GM23338 (cell line): ENCODE measurements around the gene TXNDC17. TPM values are rescaled to one million over a fixed set of nuclear protein-coding genes. Genes with fewer than 3 reads are reported as not detected.

Experiments used
- ATAC-seq: fragments of 200-7000 bp; cut with Tn5 transposase; 3 replicates; pipeline ENCODE4 v1.9.1; 2020
- DNase-seq: peaks from one replicate; pipeline ENCODE4 v3.0.0-alpha.2; 2015; ENCODE audit warnings: low spot score
- H2AFZ ChIP-seq: fragments of 200-600 bp; sonication (generic); 2 replicates; pipeline ENCODE4 v1.8.0; 2016; ENCODE audit warnings: antibody characterized with exemption, mild to moderate bottlenecking, moderate library complexity
- H3F3A ChIP-seq: fragments of 200-600 bp; sonication (generic); replicated peaks from 2 replicates; pipeline ENCODE4 v1.8.0; 2017; ENCODE audit warnings: antibody characterized with exemption, mixed run types, low read depth
- H3K27ac ChIP-seq: fragments of 200-600 bp; sonication (generic); 2 replicates; pipeline ENCODE4 v1.6.1; 2016; ENCODE audit warnings: low read depth
- H3K27me3 ChIP-seq: fragments of 200-600 bp; sonication (generic); 2 replicates; pipeline ENCODE4 v1.8.0; 2016; ENCODE audit warnings: mild to moderate bottlenecking, mixed run types, moderate library complexity; ENCODE audit not compliant: insufficient read depth
- H3K36me3 ChIP-seq: fragments of 200-600 bp; sonication (generic); 2 replicates; pipeline ENCODE4 v1.8.0; 2016; ENCODE audit warnings: mild to moderate bottlenecking; ENCODE audit not compliant: insufficient read depth
- H3K4me1 ChIP-seq: fragments of 200-600 bp; sonication (generic); 2 replicates; pipeline ENCODE4 v1.8.0; 2016; ENCODE audit warnings: mild to moderate bottlenecking, moderate library complexity; ENCODE audit not compliant: insufficient read depth
- H3K4me2 ChIP-seq: fragments of 200-600 bp; sonication (generic); 2 replicates; pipeline ENCODE4 v1.7.1; 2017; ENCODE audit warnings: mixed run types
- H3K4me3 ChIP-seq: fragments of 200-600 bp; sonication (generic); 2 replicates; pipeline ENCODE4 v1.6.1; 2016; ENCODE audit warnings: mixed run types
- H3K79me2 ChIP-seq: fragments of 200-600 bp; sonication (generic); replicated peaks from 2 replicates; pipeline ENCODE4 v1.8.0; 2017; ENCODE audit warnings: mild to moderate bottlenecking; ENCODE audit not compliant: insufficient read depth
- H3K9me2 ChIP-seq: fragments of 200-600 bp; sonication (generic); 2 replicates; pipeline ENCODE4 v1.8.0; 2017; ENCODE audit not compliant: insufficient read depth
- H4K20me1 ChIP-seq: fragments of 200-600 bp; sonication (generic); replicated peaks from 2 replicates; pipeline ENCODE4 v1.8.0; 2017; ENCODE audit warnings: mild to moderate bottlenecking; ENCODE audit not compliant: insufficient read depth
- H3K27ac Mint-ChIP-seq: 2 replicates; pipeline ENCODE4 v1.8.0; 2020; ENCODE audit warnings: inconsistent platforms, mild to moderate bottlenecking, moderate library complexity, mixed read lengths
- H3K27me3 Mint-ChIP-seq: 3 replicates; pipeline ENCODE4 v1.8.0; 2022; ENCODE audit warnings: low read depth, mild to moderate bottlenecking, moderate library complexity, mixed read lengths, inconsistent platforms; ENCODE audit not compliant: insufficient read depth, poor library complexity
- H3K36me3 Mint-ChIP-seq: 3 replicates; pipeline ENCODE4 v1.8.0; 2021; ENCODE audit warnings: low read depth, mild to moderate bottlenecking, inconsistent platforms, moderate library complexity, mixed read lengths
- H3K4me1 Mint-ChIP-seq: 3 replicates; pipeline ENCODE4 v1.8.0; 2020; ENCODE audit warnings: mild to moderate bottlenecking, inconsistent platforms, mixed read lengths
- H3K4me3 Mint-ChIP-seq: 3 replicates; pipeline ENCODE4 v1.8.0; 2021; ENCODE audit warnings: moderate library complexity, mild to moderate bottlenecking, inconsistent platforms, mixed read lengths
- H3K9me3 Mint-ChIP-seq: 3 replicates; pipeline ENCODE4 v1.8.0; 2020; ENCODE audit warnings: moderate library complexity, mild to moderate bottlenecking, inconsistent platforms, mixed read lengths
- CREB1 ChIP-seq: fragments of 250-450 bp; sonication (Bioruptor Pico); IDR thresholded peaks from 2 replicates; pipeline ENCODE4 v1.5.0; 2020; ENCODE audit warnings: low read depth, mild to moderate bottlenecking, moderate library complexity
- CTCF ChIP-seq, 2 experiments: fragments of 200-600 bp in 1 of 2; sonication (generic) in 1 of 2; conservative IDR thresholded peaks; 2 replicates each; pipeline versions ENCODE4 v1.5.1 to v1.6.1; 2016 to 2017; ENCODE audit warnings: antibody characterized with exemption in 2 of 2, low read depth in 2 of 2, mild to moderate bottlenecking in 2 of 2, moderate library complexity in 1 of 2
- ETS1 ChIP-seq: IDR thresholded peaks from 2 replicates; pipeline ENCODE4 v1.6.1; 2016; ENCODE audit warnings: antibody characterized with exemption
- EZH2 ChIP-seq: fragments of 200-600 bp; sonication (generic); IDR thresholded peaks from one replicate; pipeline ENCODE4 v1.8.0; 2017; ENCODE audit warnings: antibody characterized with exemption, mild to moderate bottlenecking, low read depth; ENCODE audit not compliant: unreplicated experiment
- JUNB ChIP-seq: IDR thresholded peaks from one replicate; pipeline ENCODE4 v1.6.1; 2016; ENCODE audit warnings: antibody characterized with exemption; ENCODE audit not compliant: unreplicated experiment
- POLR2AphosphoS5 ChIP-seq: IDR thresholded peaks from 2 replicates; pipeline ENCODE4 v1.6.1; 2016; ENCODE audit warnings: antibody characterized with exemption, low read depth
- REST ChIP-seq: IDR thresholded peaks from one replicate; pipeline ENCODE4 v1.6.1; 2018; ENCODE audit warnings: antibody characterized with exemption; ENCODE audit not compliant: unreplicated experiment
- ZNF331 ChIP-seq: fragments of 250-450 bp; sonication (Bioruptor Pico); IDR thresholded peaks from 2 replicates; pipeline ENCODE4 v1.5.0; 2020; ENCODE audit warnings: low read depth, mild to moderate bottlenecking, moderate library complexity
- ZNF462 ChIP-seq: fragments of 250-450 bp; sonication (Bioruptor Pico); IDR thresholded peaks from 2 replicates; pipeline ENCODE4 v1.5.0; 2020; ENCODE audit warnings: mild to moderate bottlenecking, moderate library complexity
- polyA plus RNA-seq: library from polyadenylated mRNA; unstranded; fragments of >200 nt; fragmentation: Nextera tagmentation; extraction: Ambion mirVana; gene quantifications from 2 replicates; pipeline ENCODE4 v1.2.1, GENCODE V29; 2016
- total RNA-seq: library from RNA; depleted of rRNA; stranded (reverse); fragments of >200 nt; shearing (Covaris generic); gene quantifications from 2 replicates; pipeline ENCODE4 v1.2.3, GENCODE V29; 2014

The TXNDC17 gene
- total and polyA plus RNA-seq, 2 experiments from 2014 or later = 202 to 887 TPM

GRCh38 chr17:6679241-6679640 lies 38.4 kb downstream of the TXNDC17 start (continued):
- TF ChIP-seq REST = no peak
- TF ChIP-seq ETS1 = no peak
- TF ChIP-seq POLR2AphosphoS5 = no peak
- TF ChIP-seq ZNF331 = no peak
- TF ChIP-seq EZH2 = no peak

GRCh38 chr17:6681176-6681575 lies 40.3 kb downstream of the TXNDC17 start:
- no peak for ATAC-seq
- Mint-ChIP-seq H3K27me3 (peaks cover 2% of the 10 kb centered on the region), H3K27ac (no peak overlapping the region), H3K4me1 (peaks cover 5% of the 10 kb centered on the region; the same call in 1 of the 3 replicates), H3K36me3 (no peaks in the 10 kb centered on the region), H3K9me3 (no peaks in the 10 kb centered on the region; the same call in 2 of the 3 replicates), H3K4me3 (no peak overlapping the region)
- Histone ChIP-seq H3K27ac (no peak overlapping the region), H3K4me2 (no peak overlapping the region), H4K20me1 (no peaks in the 10 kb centered on the region), H2AFZ (no peak overlapping the region), H3F3A (no peaks in the 10 kb centered on the region), H3K4me1 (no peaks in the 10 kb centered on the region; the same call in 1 of the 2 replicates), H3K36me3 (no peaks in the 10 kb centered on the region), H3K4me3 (no peak overlapping the region), H3K27me3 (no peaks in the 10 kb centered on the region), H3K9me2 (no peaks in the 10 kb centered on the region), H3K79me2 (no peaks in the 10 kb centered on the region)
- no peak for DNase-seq
- TF ChIP-seq CREB1 (CRISPR knock-in tag) (no peak), REST (no peak), POLR2AphosphoS5 (no peak), ZNF462 (no peak), CTCF (conservative IDR thresholded peaks at IDR 0.05; ENCODE audit: low read depth in 2 of 2) (no peak), JUNB (no peak)
